ENCODE measurements around the gene CHD3.

The CHD3 gene

DNA sequence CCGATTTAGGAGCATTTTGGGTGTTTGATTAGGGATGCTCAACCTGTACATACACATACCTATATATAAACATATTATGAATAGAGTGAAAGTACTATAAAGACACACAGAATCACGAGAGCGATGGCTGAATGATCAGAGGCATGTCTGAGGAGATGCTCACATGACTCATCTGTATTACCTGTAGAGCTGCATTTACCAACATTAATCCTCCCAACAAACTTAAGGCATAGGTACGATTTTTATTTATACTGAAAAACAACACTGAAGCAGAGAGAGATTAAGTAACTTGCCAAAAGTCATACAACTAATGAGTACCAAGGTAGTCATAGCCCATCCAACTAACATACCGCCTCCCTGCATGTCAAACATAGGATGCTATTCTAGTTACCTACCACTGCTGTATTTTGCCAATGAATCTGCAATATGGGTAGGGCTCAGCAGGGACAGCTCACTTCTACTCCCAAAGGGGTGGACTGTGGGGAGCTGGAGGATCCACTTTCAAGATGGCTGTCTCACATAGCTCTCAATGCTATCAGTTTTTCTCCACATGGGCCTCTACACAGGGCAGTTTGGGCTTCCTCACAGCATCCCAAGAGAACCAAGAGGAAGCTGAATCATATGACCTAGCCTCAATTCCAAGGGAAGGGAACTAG lies 23.5 kb upstream of the CHD3 start:
- Histone ChIP-seq H3K4me2 (no peak overlapping the region), H3K27me3 (ENCODE audit: insufficient read depth, low read depth) (no peaks in the 10 kb centered on the region), H2AFZ (ENCODE audit: low read depth) (no peak overlapping the region), H3K9ac (no peak overlapping the region), H3K4me1 (ENCODE audit: low read depth, poor library complexity, severe bottlenecking) (no peaks in the 10 kb centered on the region), H3K79me2 (ENCODE audit: insufficient read depth, low read depth) (no peaks in the 10 kb centered on the region), H3K36me3 (ENCODE audit: insufficient read depth) (no peaks in the 10 kb centered on the region), H4K20me1 (ENCODE audit: insufficient read depth) (no peaks in the 10 kb centered on the region), H3K4me3 (IDR thresholded peaks at IDR 0.05; ENCODE audit: insufficient read depth, low read depth, low read length) (no peak overlapping the region), H3K27ac (no peak overlapping the region)
- TF ChIP-seq, protein P1, sequence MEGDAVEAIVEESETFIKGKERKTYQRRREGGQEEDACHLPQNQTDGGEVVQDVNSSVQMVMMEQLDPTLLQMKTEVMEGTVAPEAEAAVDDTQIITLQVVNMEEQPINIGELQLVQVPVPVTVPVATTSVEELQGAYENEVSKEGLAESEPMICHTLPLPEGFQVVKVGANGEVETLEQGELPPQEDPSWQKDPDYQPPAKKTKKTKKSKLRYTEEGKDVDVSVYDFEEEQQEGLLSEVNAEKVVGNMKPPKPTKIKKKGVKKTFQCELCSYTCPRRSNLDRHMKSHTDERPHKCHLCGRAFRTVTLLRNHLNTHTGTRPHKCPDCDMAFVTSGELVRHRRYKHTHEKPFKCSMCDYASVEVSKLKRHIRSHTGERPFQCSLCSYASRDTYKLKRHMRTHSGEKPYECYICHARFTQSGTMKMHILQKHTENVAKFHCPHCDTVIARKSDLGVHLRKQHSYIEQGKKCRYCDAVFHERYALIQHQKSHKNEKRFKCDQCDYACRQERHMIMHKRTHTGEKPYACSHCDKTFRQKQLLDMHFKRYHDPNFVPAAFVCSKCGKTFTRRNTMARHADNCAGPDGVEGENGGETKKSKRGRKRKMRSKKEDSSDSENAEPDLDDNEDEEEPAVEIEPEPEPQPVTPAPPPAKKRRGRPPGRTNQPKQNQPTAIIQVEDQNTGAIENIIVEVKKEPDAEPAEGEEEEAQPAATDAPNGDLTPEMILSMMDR (conservative IDR thresholded peaks at IDR 0.05; ENCODE audit: low read depth, low read length) = no peak

DNA sequence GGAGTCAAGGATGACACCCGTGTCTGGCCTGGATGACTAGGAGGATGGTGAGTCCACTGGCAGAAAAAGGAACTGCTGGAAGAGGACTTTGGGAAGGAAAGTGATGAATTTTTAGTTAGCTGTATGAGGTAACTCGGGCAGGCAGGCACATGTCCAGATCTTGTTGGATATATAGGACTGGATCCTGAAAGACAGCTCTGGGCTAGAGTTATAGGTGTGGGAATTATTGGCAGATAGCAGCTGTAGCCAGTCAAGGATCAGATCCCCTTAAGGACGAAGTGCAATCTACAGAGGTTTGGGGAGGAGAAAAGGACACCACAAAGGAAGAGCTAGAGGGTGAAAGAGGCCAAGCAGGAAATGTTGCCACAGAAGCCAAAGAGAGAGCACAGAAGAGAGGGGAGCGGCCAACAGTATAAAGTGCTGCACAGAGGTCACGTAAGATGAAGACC lies 20.7 kb upstream of the CHD3 start:
- Histone ChIP-seq H3K79me2 (ENCODE audit: insufficient read depth, low read depth) (no peaks in the 10 kb centered on the region), H3K9ac (no peak overlapping the region), H3K36me3 (ENCODE audit: insufficient read depth) (no peaks in the 10 kb centered on the region), H3K4me1 (ENCODE audit: low read depth, poor library complexity, severe bottlenecking) (no peaks in the 10 kb centered on the region), H3K27ac (no peak overlapping the region), H3K4me3 (IDR thresholded peaks at IDR 0.05; ENCODE audit: insufficient read depth, low read depth, low read length) (no peak overlapping the region), H3K27me3 (ENCODE audit: insufficient read depth, low read depth) (no peaks in the 10 kb centered on the region), H3K4me2 (no peak overlapping the region), H2AFZ (ENCODE audit: low read depth) (no peak overlapping the region), H4K20me1 (ENCODE audit: insufficient read depth) (no peaks in the 10 kb centered on the region)
- TF ChIP-seq, protein P1 (conservative IDR thresholded peaks at IDR 0.05; ENCODE audit: low read depth, low read length) = no peak

DNA sequence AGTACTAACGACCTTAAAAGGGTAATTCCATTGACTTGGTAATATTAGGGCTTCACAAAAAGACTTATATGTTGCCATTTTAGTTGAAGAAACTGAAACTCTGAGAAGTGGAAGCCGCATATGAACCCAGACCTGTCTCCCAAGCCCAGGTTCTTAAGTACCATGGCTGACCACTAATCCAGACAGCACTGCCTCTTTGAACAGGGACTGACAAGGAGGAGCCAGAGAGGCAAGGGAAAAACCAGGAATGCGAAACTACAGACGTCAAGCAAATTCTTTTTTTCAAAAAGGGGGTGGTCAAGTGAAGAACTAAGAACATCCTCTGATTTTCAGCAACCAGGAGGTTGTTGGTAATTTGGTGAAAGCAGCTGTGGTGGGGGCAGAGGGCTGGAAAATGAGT lies 15.5 kb upstream of the CHD3 start:
- H3K4me1 ChIP-seq (ENCODE audit: low read depth, poor library complexity, severe bottlenecking) = no peaks in the 10 kb centered on the region
- no peaks in the 10 kb centered on the region for H3K36me3 ChIP-seq (ENCODE audit: insufficient read depth)
- no peak overlapping the region for H3K4me2 ChIP-seq
- no peaks in the 10 kb centered on the region for H3K27me3 ChIP-seq (ENCODE audit: insufficient read depth, low read depth)
- no peaks in the 10 kb centered on the region for H3K79me2 ChIP-seq (ENCODE audit: insufficient read depth, low read depth)
- H3K4me3 ChIP-seq (IDR thresholded peaks at IDR 0.05; ENCODE audit: insufficient read depth, low read depth, low read length) = no peak overlapping the region
- H3K27ac ChIP-seq = no peak overlapping the region
- H3K9ac ChIP-seq = no peak overlapping the region
- TF ChIP-seq, protein P1 (conservative IDR thresholded peaks at IDR 0.05; ENCODE audit: low read depth, low read length) = no peak
- H2AFZ ChIP-seq (ENCODE audit: low read depth) = no peak overlapping the region
- no peaks in the 10 kb centered on the region for H4K20me1 ChIP-seq (ENCODE audit: insufficient read depth)

DNA sequence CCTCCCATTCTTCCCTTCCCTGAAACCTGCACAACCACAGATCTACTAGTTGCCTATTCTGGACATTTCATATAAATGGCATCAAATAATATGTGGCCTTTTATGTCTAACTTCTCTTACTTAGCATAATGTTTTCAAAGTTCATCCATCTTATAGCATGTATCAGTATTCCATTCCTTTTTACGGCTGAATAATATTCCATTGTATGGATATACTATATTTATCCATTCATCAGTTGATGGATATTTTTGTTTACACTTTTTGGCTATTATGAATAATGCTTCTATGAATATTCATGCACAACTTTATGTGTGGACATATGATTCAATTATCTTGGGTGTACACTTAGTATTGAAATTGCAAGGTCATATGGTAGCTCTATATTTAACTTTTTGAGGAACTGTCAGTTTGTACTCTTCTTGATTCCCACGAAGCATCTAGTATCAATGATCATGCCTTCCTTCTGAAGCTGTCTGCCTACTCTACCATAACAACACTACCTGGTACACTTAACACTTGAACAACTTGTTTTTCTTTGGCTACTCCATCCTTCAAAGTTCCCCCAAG lies 12.7 kb upstream of the CHD3 start:
- Histone ChIP-seq H3K9ac (no peak overlapping the region), H3K4me2 (no peak overlapping the region), H2AFZ (ENCODE audit: low read depth) (no peak overlapping the region), H3K4me3 (IDR thresholded peaks at IDR 0.05; ENCODE audit: insufficient read depth, low read depth, low read length) (no peak overlapping the region), H3K4me1 (ENCODE audit: low read depth, poor library complexity, severe bottlenecking) (no peaks in the 10 kb centered on the region), H3K27ac (no peak overlapping the region), H4K20me1 (ENCODE audit: insufficient read depth) (no peaks in the 10 kb centered on the region), H3K36me3 (ENCODE audit: insufficient read depth) (no peaks in the 10 kb centered on the region), H3K79me2 (ENCODE audit: insufficient read depth, low read depth) (no peaks in the 10 kb centered on the region), H3K27me3 (ENCODE audit: insufficient read depth, low read depth) (no peaks in the 10 kb centered on the region)
- TF ChIP-seq, protein P1 (conservative IDR thresholded peaks at IDR 0.05; ENCODE audit: low read depth, low read length) = no peak
